A673 (cell line): ENCODE measurements around the gene ABCG5. TPM values are rescaled to one million over a fixed set of nuclear protein-coding genes. Genes with fewer than 3 reads are reported as not detected.
A peak's percentile ranks its signal among the peaks of the same experiment; 100 is the strongest.

Experiments used
- BruUV-seq: library from RNA; stranded (reverse); fragments of 400-500 nt; replicated peaks from 2 replicates; lab custom pipeline; 2021; lab: Mats Ljungman, UMichigan
- CTCF ChIA-PET: fragments of 300-600 bp; sonication (Branson Sonifier 250); formaldehyde crosslinking; loops from one replicate; lab custom pipeline; 2022; ENCODE audit warnings: antibody characterized with exemption; lab: Charles Lee
- POLR2A ChIA-PET: fragments of 300-600 bp; sonication (Branson Sonifier 250); formaldehyde crosslinking; loops from one replicate; lab custom pipeline; 2022; ENCODE audit warnings: antibody characterized with exemption; ENCODE audit not compliant: low non-redundant PET; lab: Charles Lee
- DNase-seq: peaks from one replicate; pipeline ENCODE4 v3.0.0-alpha.2; 2015; ENCODE audit warnings: low spot score
- H3K27ac ChIP-seq: fragments of 200-600 bp; sonication (generic); 2 replicates; pipeline ENCODE4 v1.5.1; 2016; ENCODE audit warnings: mixed run types, low read depth, mild to moderate bottlenecking, mixed read lengths, antibody characterized with exemption, low read length; ENCODE audit not compliant: poor library complexity, severe bottlenecking
- H3K27me3 ChIP-seq: fragments of 200-600 bp; sonication (generic); replicated peaks from 2 replicates; pipeline ENCODE4 v1.6.1; 2017; ENCODE audit warnings: mixed run types, low read depth, mild to moderate bottlenecking, mixed read lengths, antibody characterized with exemption, low read length; ENCODE audit not compliant: insufficient read depth, poor library complexity
- H3K36me3 ChIP-seq: fragments of 200-600 bp; sonication (generic); 2 replicates; pipeline ENCODE4 v1.6.1; 2016; ENCODE audit warnings: mixed run types, mild to moderate bottlenecking, mixed read lengths, antibody characterized with exemption, low read length; ENCODE audit not compliant: insufficient read depth, poor library complexity, severe bottlenecking
- H3K4me1 ChIP-seq: fragments of 200-600 bp; sonication (generic); 2 replicates; pipeline ENCODE4 v1.6.1; 2017; ENCODE audit warnings: mixed run types, mild to moderate bottlenecking, mixed read lengths, antibody characterized with exemption, low read length; ENCODE audit not compliant: insufficient read depth, poor library complexity, severe bottlenecking
- H3K4me3 ChIP-seq: fragments of 200-600 bp; sonication (generic); 2 replicates; pipeline ENCODE4 v1.5.1; 2016; ENCODE audit warnings: low read depth, mixed run types, mild to moderate bottlenecking, mixed read lengths, low read length; ENCODE audit not compliant: poor library complexity, severe bottlenecking
- H3K9me3 ChIP-seq: fragments of 200-600 bp; sonication (generic); 2 replicates; pipeline ENCODE4 v1.6.1; 2016; ENCODE audit warnings: mixed run types, low read depth, mild to moderate bottlenecking, mixed read lengths, antibody characterized with exemption, low read length; ENCODE audit not compliant: poor library complexity, severe bottlenecking
- CTCF ChIP-seq: fragments of 300-800, 200-600 bp; sonication (generic); conservative IDR thresholded peaks from 2 replicates; pipeline ENCODE4 v1.5.1; 2017; ENCODE audit warnings: low read depth, mild to moderate bottlenecking, antibody characterized with exemption, low read length, moderate library complexity, mixed read lengths
- EZH2 ChIP-seq: fragments of 200-600 bp; sonication (generic); IDR thresholded peaks from 2 replicates; pipeline ENCODE4 v1.6.1; 2017; ENCODE audit warnings: borderline replicate concordance, low read depth, mild to moderate bottlenecking, mixed read lengths, antibody characterized with exemption, low read length; ENCODE audit not compliant: poor library complexity, severe bottlenecking
- intact Hi-C: fragments of 100-400 bp; cut with micrococcal nuclease; formaldehyde crosslinking; loops from one replicate; pipeline ENCODE4 v1.10.0; 2022; ENCODE audit not compliant: unreplicated experiment
- total RNA-seq: library from RNA; stranded (reverse); gene quantifications from 2 replicates; pipeline ENCODE4 v1.2.3, GENCODE V29; 2021

The ABCG5 gene
- total RNA-seq, 1 experiment from 2014 or later, result not detected

DNA sequence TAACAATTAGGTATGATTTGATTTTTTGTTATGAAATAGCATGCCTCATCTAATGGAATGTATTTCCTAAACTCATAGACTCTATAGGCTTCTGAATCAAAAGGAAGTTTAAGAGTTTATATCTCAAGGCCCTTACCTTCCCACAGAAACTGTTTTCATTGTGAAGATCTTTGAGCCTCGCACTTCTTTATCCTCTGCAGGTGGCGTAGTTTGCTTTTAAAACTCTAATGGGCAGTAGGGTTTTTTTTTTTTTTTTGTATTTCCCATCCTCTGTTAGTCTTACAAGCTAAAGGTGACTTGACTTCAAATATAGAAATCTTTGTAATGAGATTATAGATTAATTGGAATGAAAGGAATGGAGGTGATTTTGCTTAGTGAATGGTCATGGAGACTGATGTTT, 36.5 kb downstream of the ABCG5 start:
- no peak overlapping the region for H3K4me3 ChIP-seq
- intact Hi-C loops, result no loop called here
- CTCF ChIA-PET, result no interaction called here
- no TSS peak for BruUV-seq
- no peak for DNase-seq
- no peak for TF ChIP-seq CTCF
- H3K27ac ChIP-seq, result no peak overlapping the region
- H3K27me3 ChIP-seq, result no peaks in the 10 kb centered on the region
- POLR2A ChIA-PET, result no interaction called here
- H3K9me3 ChIP-seq, result no peaks in the 10 kb centered on the region
- no peaks in the 10 kb centered on the region for H3K36me3 ChIP-seq
- H3K4me1 ChIP-seq, result no peaks in the 10 kb centered on the region

DNA sequence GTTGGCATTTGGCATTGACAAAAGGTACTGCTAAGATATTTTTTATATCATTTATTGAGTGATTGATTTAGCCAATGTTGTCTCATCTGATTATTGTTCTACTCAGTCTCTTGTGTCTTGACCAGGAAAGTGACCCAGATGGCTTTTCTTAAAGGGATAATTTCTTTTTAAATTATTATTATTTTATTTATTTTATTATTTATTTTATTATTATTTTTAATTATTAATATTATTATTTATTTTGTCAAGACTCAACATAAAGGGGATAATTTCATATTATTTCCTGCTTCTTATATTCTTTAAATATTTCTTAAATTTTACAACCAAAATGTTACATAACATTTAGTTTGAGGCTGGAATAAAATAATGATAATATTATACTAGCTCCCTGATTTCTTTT, 37.7 kb downstream of the ABCG5 start:
- no peaks in the 10 kb centered on the region for H3K27me3 ChIP-seq
- no peaks in the 10 kb centered on the region for H3K4me1 ChIP-seq
- TF ChIP-seq CTCF, result no peak
- no peak for TF ChIP-seq EZH2
- no peaks in the 10 kb centered on the region for H3K36me3 ChIP-seq
- no peak overlapping the region for H3K4me3 ChIP-seq
- no peak for DNase-seq
- intact Hi-C loops, result no loop called here
- no peak overlapping the region for H3K27ac ChIP-seq
- POLR2A ChIA-PET, result no interaction called here
- CTCF ChIA-PET, result no interaction called here
- BruUV-seq, result no TSS peak
- H3K9me3 ChIP-seq, result no peaks in the 10 kb centered on the region

GRCh38 chr2:43798300-43798699, 40.3 kb downstream of the ABCG5 start:
- no peak overlapping the region for H3K4me3 ChIP-seq
- CTCF ChIA-PET, result interaction anchor here (0.7 kb wide), 2 partner anchors 24 to 269 kb away, joined by 3 to 4 read pairs; no protein-coding TSS in a partner anchor
- no peaks in the 10 kb centered on the region for H3K4me1 ChIP-seq
- H3K9me3 ChIP-seq, result no peaks in the 10 kb centered on the region
- TF ChIP-seq EZH2, result no peak
- peak; percentile 54 for TF ChIP-seq CTCF
- no peaks in the 10 kb centered on the region for H3K36me3 ChIP-seq
- POLR2A ChIA-PET, result no interaction called here
- BruUV-seq, result no TSS peak
- intact Hi-C loops, result no loop called here
- H3K27ac ChIP-seq, result no peak overlapping the region
- no peaks in the 10 kb centered on the region for H3K27me3 ChIP-seq
- DNase-seq, result peak; percentile 15
